ENCODE results near the gene TUBGCP2. TPM values are rescaled to one million over a fixed set of nuclear protein-coding genes. Genes with fewer than 3 reads are reported as not detected.

TUBGCP2 gene
- total RNA-seq, 1 experiment from 2014 or later, result 21.4 TPM

- peak overlapping the region; percentile 96 for H3K4me3 ChIP-seq (ENCODE audit: low read length)
- H3K27ac ChIP-seq (ENCODE audit: low read length), result peak overlapping the region; percentile 81; the same call in 1 of the 2 replicates
- peaks cover 16% of the 10 kb centered on the region for H3K36me3 ChIP-seq (ENCODE audit: insufficient read depth, low read length)
- H3K4me1 ChIP-seq (ENCODE audit: low read length), result peaks cover 18% of the 10 kb centered on the region
- H2AFZ ChIP-seq (ENCODE audit: low read length), result no peak overlapping the region
- peaks cover 37% of the 10 kb centered on the region; the same call in 1 of the 2 replicates for H4K20me1 ChIP-seq (ENCODE audit: insufficient read depth, low read depth, low read length)
- peak; percentile 93 for DNase-seq
- H3K27me3 ChIP-seq (ENCODE audit: low read length), result no peaks in the 10 kb centered on the region
- H3K4me2 ChIP-seq (ENCODE audit: low read depth, low read length, poor library complexity, severe bottlenecking), result peak overlapping the region; percentile 91
- H3K9me2 ChIP-seq (replicated peaks; ENCODE audit: insufficient read depth, low read length), result no peaks in the 10 kb centered on the region
- H3K79me2 ChIP-seq (ENCODE audit: low read length), result peaks cover 57% of the 10 kb centered on the region
- H3K9ac ChIP-seq (ENCODE audit: low read length), result peak overlapping the region; percentile 96
- H3K9me3 ChIP-seq (ENCODE audit: low read length), result no peaks in the 10 kb centered on the region
Observed at GRCh38 chr10:133307776-133308420, 774 bp downstream of the TUBGCP2 start.

GRCh38 chr10:133306941-133307379 lies 1.7 kb downstream of the TUBGCP2 start:
- Histone ChIP-seq H3K36me3 (ENCODE audit: insufficient read depth, low read length) (peaks cover 16% of the 10 kb centered on the region), H3K27me3 (ENCODE audit: low read length) (no peaks in the 10 kb centered on the region), H3K4me1 (ENCODE audit: low read length) (peaks cover 18% of the 10 kb centered on the region), H3K9me3 (ENCODE audit: low read length) (no peaks in the 10 kb centered on the region), H3K79me2 (ENCODE audit: low read length) (peaks cover 62% of the 10 kb centered on the region), H3K27ac (ENCODE audit: low read length) (no peak overlapping the region), H2AFZ (ENCODE audit: low read length) (no peak overlapping the region), H4K20me1 (ENCODE audit: insufficient read depth, low read depth, low read length) (peaks cover 37% of the 10 kb centered on the region; the same call in 1 of the 2 replicates), H3K9ac (ENCODE audit: low read length) (peak overlapping the region; percentile 96), H3K4me3 (ENCODE audit: low read length) (peak overlapping the region; percentile 96; the same call in 1 of the 2 replicates), H3K9me2 (replicated peaks; ENCODE audit: insufficient read depth, low read length) (no peaks in the 10 kb centered on the region), H3K4me2 (ENCODE audit: low read depth, low read length, poor library complexity, severe bottlenecking) (peak overlapping the region; percentile 91)
- DNase-seq, result no peak

GRCh38 chr10:133306097-133306476 lies 2.6 kb downstream of the TUBGCP2 start:
- Histone ChIP-seq H3K4me3 (ENCODE audit: low read length) (no peak overlapping the region), H3K4me2 (ENCODE audit: low read depth, low read length, poor library complexity, severe bottlenecking) (no peak overlapping the region), H3K9ac (ENCODE audit: low read length) (no peak overlapping the region), H3K27me3 (ENCODE audit: low read length) (no peaks in the 10 kb centered on the region), H4K20me1 (ENCODE audit: insufficient read depth, low read depth, low read length) (peaks cover 37% of the 10 kb centered on the region; the same call in 1 of the 2 replicates), H3K36me3 (ENCODE audit: insufficient read depth, low read length) (peaks cover 16% of the 10 kb centered on the region), H3K9me3 (ENCODE audit: low read length) (no peaks in the 10 kb centered on the region), H2AFZ (ENCODE audit: low read length) (no peak overlapping the region), H3K4me1 (ENCODE audit: low read length) (peaks cover 18% of the 10 kb centered on the region), H3K79me2 (ENCODE audit: low read length) (peaks cover 62% of the 10 kb centered on the region), H3K9me2 (replicated peaks; ENCODE audit: insufficient read depth, low read length) (no peaks in the 10 kb centered on the region), H3K27ac (ENCODE audit: low read length) (no peak overlapping the region)
- no peak for DNase-seq

- H3K4me1 ChIP-seq (ENCODE audit: low read length), result peaks cover 13% of the 10 kb centered on the region
- H3K9me2 ChIP-seq (replicated peaks; ENCODE audit: insufficient read depth, low read length), result no peaks in the 10 kb centered on the region
- 0 out of 2 replicates have a peak, but pooled peaks cover 2% of the 10 kb centered on the region for H3K36me3 ChIP-seq (ENCODE audit: insufficient read depth, low read length)
- DNase-seq, result no peak
- H2AFZ ChIP-seq (ENCODE audit: low read length), result no peak overlapping the region
- no peaks in the 10 kb centered on the region for H3K27me3 ChIP-seq (ENCODE audit: low read length)
- H3K9ac ChIP-seq (ENCODE audit: low read length), result no peak overlapping the region
- no peak overlapping the region for H3K4me2 ChIP-seq (ENCODE audit: low read depth, low read length, poor library complexity, severe bottlenecking)
- H3K4me3 ChIP-seq (ENCODE audit: low read length), result no peak overlapping the region
- peaks cover 27% of the 10 kb centered on the region; the same call in 1 of the 2 replicates for H4K20me1 ChIP-seq (ENCODE audit: insufficient read depth, low read depth, low read length)
- no peaks in the 10 kb centered on the region for H3K9me3 ChIP-seq (ENCODE audit: low read length)
- peaks cover 54% of the 10 kb centered on the region for H3K79me2 ChIP-seq (ENCODE audit: low read length)
- H3K27ac ChIP-seq (ENCODE audit: low read length), result no peak overlapping the region
Observed at GRCh38 chr10:133303206-133303605, 5.5 kb downstream of the TUBGCP2 start.

GRCh38 chr10:133302230-133302629 lies 6.4 kb downstream of the TUBGCP2 start:
- 0 out of 2 replicates have a peak, but pooled peaks cover 2% of the 10 kb centered on the region for H3K36me3 ChIP-seq (ENCODE audit: insufficient read depth, low read length)
- no peak overlapping the region for H3K4me2 ChIP-seq (ENCODE audit: low read depth, low read length, poor library complexity, severe bottlenecking)
- H2AFZ ChIP-seq (ENCODE audit: low read length), result no peak overlapping the region
- H3K9ac ChIP-seq (ENCODE audit: low read length), result no peak overlapping the region
- no peak overlapping the region for H3K4me3 ChIP-seq (ENCODE audit: low read length)
- no peaks in the 10 kb centered on the region for H3K9me2 ChIP-seq (replicated peaks; ENCODE audit: insufficient read depth, low read length)
- H3K4me1 ChIP-seq (ENCODE audit: low read length), result peaks cover 6% of the 10 kb centered on the region
- H3K79me2 ChIP-seq (ENCODE audit: low read length), result peaks cover 44% of the 10 kb centered on the region
- no peak for DNase-seq
- H3K9me3 ChIP-seq (ENCODE audit: low read length), result no peaks in the 10 kb centered on the region
- no peak overlapping the region for H3K27ac ChIP-seq (ENCODE audit: low read length)
- H4K20me1 ChIP-seq (ENCODE audit: insufficient read depth, low read depth, low read length), result peaks cover 18% of the 10 kb centered on the region; the same call in 1 of the 2 replicates
- H3K27me3 ChIP-seq (ENCODE audit: low read length), result no peaks in the 10 kb centered on the region

GRCh38 chr10:133299738-133300137 lies 8.9 kb downstream of the TUBGCP2 start:
- DNase-seq, result no peak
- no peaks in the 10 kb centered on the region for H3K9me2 ChIP-seq (replicated peaks; ENCODE audit: insufficient read depth, low read length)
- H3K27ac ChIP-seq (ENCODE audit: low read length), result no peak overlapping the region
- H3K4me2 ChIP-seq (ENCODE audit: low read depth, low read length, poor library complexity, severe bottlenecking), result no peak overlapping the region
- no peak overlapping the region for H2AFZ ChIP-seq (ENCODE audit: low read length)
- H3K27me3 ChIP-seq (ENCODE audit: low read length), result no peaks in the 10 kb centered on the region
- peaks cover 11% of the 10 kb centered on the region; the same call in 1 of the 2 replicates for H4K20me1 ChIP-seq (ENCODE audit: insufficient read depth, low read depth, low read length)
- H3K4me3 ChIP-seq (ENCODE audit: low read length), result no peak overlapping the region
- H3K4me1 ChIP-seq (ENCODE audit: low read length), result no peaks in the 10 kb centered on the region
- no peak overlapping the region for H3K9ac ChIP-seq (ENCODE audit: low read length)
- no peaks in the 10 kb centered on the region for H3K9me3 ChIP-seq (ENCODE audit: low read length)
- peaks cover 21% of the 10 kb centered on the region for H3K79me2 ChIP-seq (ENCODE audit: low read length)
- 0 out of 2 replicates have a peak, but pooled peaks cover 2% of the 10 kb centered on the region for H3K36me3 ChIP-seq (ENCODE audit: insufficient read depth, low read length)

GRCh38 chr10:133299224-133299623 lies 9.4 kb downstream of the TUBGCP2 start:
- peaks cover 18% of the 10 kb centered on the region for H3K79me2 ChIP-seq (ENCODE audit: low read length)
- no peak overlapping the region for H3K4me2 ChIP-seq (ENCODE audit: low read depth, low read length, poor library complexity, severe bottlenecking)
- H2AFZ ChIP-seq (ENCODE audit: low read length), result no peak overlapping the region
- DNase-seq, result no peak
- no peaks in the 10 kb centered on the region for H3K9me2 ChIP-seq (replicated peaks; ENCODE audit: insufficient read depth, low read length)
- H3K9ac ChIP-seq (ENCODE audit: low read length), result no peak overlapping the region
- no peak overlapping the region for H3K27ac ChIP-seq (ENCODE audit: low read length)
- no peak overlapping the region for H3K4me3 ChIP-seq (ENCODE audit: low read length)
- no peaks in the 10 kb centered on the region for H3K9me3 ChIP-seq (ENCODE audit: low read length)
- no peaks in the 10 kb centered on the region for H3K27me3 ChIP-seq (ENCODE audit: low read length)
- H3K36me3 ChIP-seq (ENCODE audit: insufficient read depth, low read length), result 0 out of 2 replicates have a peak, but pooled peaks cover 2% of the 10 kb centered on the region
- H3K4me1 ChIP-seq (ENCODE audit: low read length), result no peaks in the 10 kb centered on the region
- peaks cover 10% of the 10 kb centered on the region; the same call in 1 of the 2 replicates for H4K20me1 ChIP-seq (ENCODE audit: insufficient read depth, low read depth, low read length)

GRCh38 chr10:133298466-133298865 lies 10.2 kb downstream of the TUBGCP2 start:
- peaks cover 2% of the 10 kb centered on the region; the same call in 1 of the 2 replicates for H4K20me1 ChIP-seq (ENCODE audit: insufficient read depth, low read depth, low read length)
- no peak for DNase-seq
- H3K36me3 ChIP-seq (ENCODE audit: insufficient read depth, low read length), result 0 out of 2 replicates have a peak, but pooled peaks cover 2% of the 10 kb centered on the region
- H3K4me1 ChIP-seq (ENCODE audit: low read length), result no peaks in the 10 kb centered on the region
- no peak overlapping the region for H3K27ac ChIP-seq (ENCODE audit: low read length)
- H2AFZ ChIP-seq (ENCODE audit: low read length), result no peak overlapping the region
- H3K9me2 ChIP-seq (replicated peaks; ENCODE audit: insufficient read depth, low read length), result no peaks in the 10 kb centered on the region
- H3K27me3 ChIP-seq (ENCODE audit: low read length), result no peaks in the 10 kb centered on the region
- H3K4me3 ChIP-seq (ENCODE audit: low read length), result no peak overlapping the region
- no peak overlapping the region for H3K9ac ChIP-seq (ENCODE audit: low read length)
- no peak overlapping the region for H3K4me2 ChIP-seq (ENCODE audit: low read depth, low read length, poor library complexity, severe bottlenecking)
- H3K9me3 ChIP-seq (ENCODE audit: low read length), result no peaks in the 10 kb centered on the region
- peaks cover 10% of the 10 kb centered on the region for H3K79me2 ChIP-seq (ENCODE audit: low read length)
